WTC11 (cell line): ENCODE data around the gene NSUN3. TPM values are rescaled to one million over a fixed set of nuclear protein-coding genes. Genes with fewer than 3 reads are reported as not detected.

Experiments used
- ATAC-seq: fragments of 200-7000 bp; cut with Tn5 transposase; 2 replicates; pipeline ENCODE4 v1.10.0; 2021; ENCODE audit warnings: mild to moderate bottlenecking, moderate library complexity
- Bru-seq: library from RNA; stranded (reverse); fragments of 400-500 nt; gene quantifications from one replicate; lab custom pipeline; 2021; lab: Mats Ljungman, UMichigan
- CTCF ChIA-PET: fragments of 300-600 bp; sonication (Branson Sonifier 250); formaldehyde crosslinking; loops from one replicate; lab custom pipeline; 2021; ENCODE audit warnings: antibody characterized with exemption; lab: Charles Lee
- POLR2A ChIA-PET: fragments of 350-600 bp; sonication (Branson Sonifier 250); formaldehyde crosslinking; loops from one replicate; lab custom pipeline; 2021; ENCODE audit warnings: antibody characterized with exemption; lab: Charles Lee
- DNase-seq: peaks from one replicate; pipeline ENCODE4 v3.0.0; 2021; ENCODE audit warnings: low spot score
- H3K27ac Mint-ChIP-seq: 2 replicates; pipeline ENCODE4 v1.8.0; 2021; ENCODE audit warnings: mixed read lengths
- H3K27me3 Mint-ChIP-seq: 2 replicates; pipeline ENCODE4 v1.8.0; 2021; ENCODE audit warnings: low read depth, mild to moderate bottlenecking, moderate library complexity, mixed read lengths
- H3K36me3 Mint-ChIP-seq: 2 replicates; pipeline ENCODE4 v1.8.0; 2021; ENCODE audit warnings: mixed read lengths
- H3K4me1 Mint-ChIP-seq: 2 replicates; pipeline ENCODE4 v1.8.0; 2022; ENCODE audit warnings: mixed read lengths
- H3K4me3 Mint-ChIP-seq: 2 replicates; pipeline ENCODE4 v1.8.0; 2021; ENCODE audit warnings: mild to moderate bottlenecking, moderate library complexity, mixed read lengths
- H3K9me3 Mint-ChIP-seq: 2 replicates; pipeline ENCODE4 v1.8.0; 2021; ENCODE audit warnings: mixed read lengths
- CBFB ChIP-seq: sonication (generic); formaldehyde crosslinking; IDR thresholded peaks from 2 replicates; pipeline ENCODE4 v1.8.1; 2022; ENCODE audit warnings: mild to moderate bottlenecking, low read depth, missing genetic modification reagents
- E2F1 ChIP-seq: sonication (generic); formaldehyde crosslinking; IDR thresholded peaks from 2 replicates; pipeline ENCODE4 v1.8.0; 2022; ENCODE audit warnings: mild to moderate bottlenecking, missing genetic modification reagents
- E2F5 ChIP-seq: sonication (generic); formaldehyde crosslinking; IDR thresholded peaks from 2 replicates; pipeline ENCODE4 v1.8.1; 2022; ENCODE audit warnings: mild to moderate bottlenecking, moderate library complexity, missing genetic modification reagents
- ETV6 ChIP-seq: sonication (generic); formaldehyde crosslinking; IDR thresholded peaks from 2 replicates; pipeline ENCODE4 v1.8.1; 2022; ENCODE audit warnings: mild to moderate bottlenecking, missing genetic modification reagents
- FOXK1 ChIP-seq: sonication (generic); formaldehyde crosslinking; IDR thresholded peaks from 2 replicates; pipeline ENCODE4 v1.8.0; 2022; ENCODE audit warnings: mild to moderate bottlenecking, moderate library complexity, missing genetic modification reagents
- GABPB1 ChIP-seq: sonication (generic); formaldehyde crosslinking; IDR thresholded peaks from 2 replicates; pipeline ENCODE4 v1.8.1; 2023; ENCODE audit warnings: mild to moderate bottlenecking, missing genetic modification reagents
- IRF2 ChIP-seq: sonication (generic); formaldehyde crosslinking; IDR thresholded peaks from 2 replicates; pipeline ENCODE4 v1.8.0; 2022; ENCODE audit warnings: low read depth, missing genetic modification reagents, borderline replicate concordance
- JAZF1 ChIP-seq: fragments of 250-450 bp; sonication (Bioruptor Pico); IDR thresholded peaks from 2 replicates; pipeline ENCODE4 v1.9.0; 2021; ENCODE audit warnings: moderate library complexity, mild to moderate bottlenecking, inconsistent platforms
- KAT7 ChIP-seq: sonication (generic); formaldehyde crosslinking; IDR thresholded peaks from 2 replicates; pipeline ENCODE4 v1.8.1; 2023; ENCODE audit warnings: missing genetic modification reagents, mild to moderate bottlenecking, borderline replicate concordance
- NR2C2 ChIP-seq: sonication (generic); formaldehyde crosslinking; IDR thresholded peaks from 2 replicates; pipeline ENCODE4 v1.8.0; 2022; ENCODE audit warnings: mild to moderate bottlenecking, missing genetic modification reagents
- OVOL2 ChIP-seq: fragments of 250-450 bp; sonication (Bioruptor Pico); IDR thresholded peaks from 2 replicates; pipeline ENCODE4 v1.9.0; 2021; ENCODE audit warnings: mild to moderate bottlenecking, borderline replicate concordance
- SMAD3 ChIP-seq: sonication (generic); formaldehyde crosslinking; IDR thresholded peaks from 2 replicates; pipeline ENCODE4 v1.8.0; 2022; ENCODE audit warnings: missing genetic modification reagents, mild to moderate bottlenecking, borderline replicate concordance
- SP1 ChIP-seq: sonication (generic); formaldehyde crosslinking; conservative IDR thresholded peaks from 2 replicates; pipeline ENCODE4 v1.8.1; 2022; ENCODE audit warnings: missing genetic modification reagents
- TP53 ChIP-seq: sonication (generic); formaldehyde crosslinking; IDR thresholded peaks from 2 replicates; pipeline ENCODE4 v1.8.1; 2023; ENCODE audit warnings: mild to moderate bottlenecking, missing genetic modification reagents
- USF2 ChIP-seq: sonication (generic); formaldehyde crosslinking; IDR thresholded peaks from 2 replicates; pipeline ENCODE4 v1.8.1; 2023; ENCODE audit warnings: mild to moderate bottlenecking, missing genetic modification reagents, moderate library complexity
- ZNF121 ChIP-seq: sonication (generic); formaldehyde crosslinking; IDR thresholded peaks from 2 replicates; pipeline ENCODE4 v1.8.0; 2023; ENCODE audit warnings: missing genetic modification reagents
- ZNF281 ChIP-seq: sonication (generic); formaldehyde crosslinking; IDR thresholded peaks from 2 replicates; pipeline ENCODE4 v1.8.0; 2023; ENCODE audit warnings: mild to moderate bottlenecking, missing genetic modification reagents
- long read RNA-seq, 3 experiments: library from RNA in 1 of 3; library from capped mRNA in 1 of 3; library from polyadenylated mRNA in 1 of 3; unstranded in 2 of 3; stranded (forward) in 1 of 3; transcript quantifications; one replicate each; pipeline ENCODE4 v2.0.0, GENCODE V29; 2021
- total RNA-seq: library from RNA; stranded (reverse); gene quantifications from 3 replicates; pipeline ENCODE4 v1.2.3, GENCODE V29; 2021
- TF ChIP-seq, protein P1 (sequence below): sonication (generic); formaldehyde crosslinking; IDR thresholded peaks from 2 replicates; pipeline ENCODE4 v1.8.1; 2023; ENCODE audit warnings: mild to moderate bottlenecking, missing genetic modification reagents
- TF ChIP-seq, protein P2 (sequence below): sonication (generic); formaldehyde crosslinking; IDR thresholded peaks from 2 replicates; pipeline ENCODE4 v1.8.0; 2022; ENCODE audit warnings: mild to moderate bottlenecking, missing genetic modification reagents
- TF ChIP-seq, protein P3 (sequence below): sonication (generic); formaldehyde crosslinking; IDR thresholded peaks from 2 replicates; pipeline ENCODE4 v1.8.0; 2022; ENCODE audit warnings: mild to moderate bottlenecking, missing genetic modification reagents
- TF ChIP-seq, protein P4 (sequence below): fragments of 250-450 bp; sonication (Bioruptor Pico); IDR thresholded peaks from 2 replicates; pipeline ENCODE4 v1.9.0; 2021; ENCODE audit warnings: mild to moderate bottlenecking

Gene NSUN3
- total RNA-seq: 7.6 to 9.3 TPM (median 8.2 TPM) in 3 replicates
- percentile 71 among the genes with signal in this experiment for Bru-seq, nascent RNA
- long read RNA-seq, experiment 1, transcript NSUN3-201 (6 exons, 3,289 nt): major isoform, 14 of 21 reads
- long read RNA-seq, experiment 1, partial matches to known transcripts: 1 of 21 reads
- long read RNA-seq, experiment 1, other reads (novel, unspliced or antisense): 6 of 21 reads
- long read RNA-seq, experiment 2, partial matches to known transcripts: 0 of 2 reads
- long read RNA-seq, experiment 2, other reads (novel, unspliced or antisense): 2 of 2 reads
- long read RNA-seq, experiment 3, transcript NSUN3-201 (6 exons, 3,289 nt): major isoform, 9 of 11 reads
- long read RNA-seq, experiment 3, partial matches to known transcripts: 0 of 11 reads
- long read RNA-seq, experiment 3, other reads (novel, unspliced or antisense): 1 of 11 reads

GRCh38 chr3:94062513-94063404 lies at the start of gene NSUN3, which contains the start of gene DHFR2:
NSUN3 (plus strand) TSS chr3:94063061; CDS start chr3:94063127, 66 bp downstream.
DHFR2 (minus strand) TSS chr3:94062916; CDS start chr3:94061511, 1,405 bp downstream.
- CTCF ChIA-PET: interaction anchor here (0.9 to 1.8 kb wide), 4 partner anchors 25 to 89 kb away, joined by 3 to 6 read pairs (median 3); partner anchors contain the start of gene PROS1
- ATAC-seq (peak; percentile 96), DNase-seq (peak; percentile 88)
- Mint-ChIP-seq H3K27ac (peak within 1 kb of the TSS; percentile 99), H3K36me3 (peaks cover 2% of the 10 kb centered on the region; the same call in 1 of the 2 replicates), H3K27me3 (no peaks in the 10 kb centered on the region), H3K4me3 (peak within 1 kb of the TSS; percentile 97), H3K4me1 (peaks cover 11% of the 10 kb centered on the region), H3K9me3 (no peaks in the 10 kb centered on the region)
- TF ChIP-seq E2F5 (CRISPR knock-in tag) (no peak), JAZF1 (CRISPR knock-in tag) (no peak), ZNF121 (CRISPR knock-in tag) (peak; percentile 92), ETV6 (CRISPR knock-in tag) (0 out of 2 replicates have a peak, but pooled peaks have one; percentile 14), E2F1 (CRISPR knock-in tag) (no peak), USF2 (no peak), TP53 (CRISPR knock-in tag) (peak; percentile 58; the same call in 1 of the 2 replicates), IRF2 (CRISPR knock-in tag) (no peak), FOXK1 (CRISPR knock-in tag) (peak; percentile 52; the same call in 1 of the 2 replicates), SP1 (no peak), ZNF281 (CRISPR knock-in tag) (no peak), KAT7 (no peak), OVOL2 (CRISPR knock-in tag) (no peak), CBFB (CRISPR knock-in tag) (peak; percentile 71; the same call in 1 of the 2 replicates), NR2C2 (CRISPR knock-in tag) (no peak), GABPB1 (CRISPR knock-in tag) (peak; percentile 11; the same call in 1 of the 2 replicates), SMAD3 (CRISPR knock-in tag) (no peak)
- TF ChIP-seq, protein P1, sequence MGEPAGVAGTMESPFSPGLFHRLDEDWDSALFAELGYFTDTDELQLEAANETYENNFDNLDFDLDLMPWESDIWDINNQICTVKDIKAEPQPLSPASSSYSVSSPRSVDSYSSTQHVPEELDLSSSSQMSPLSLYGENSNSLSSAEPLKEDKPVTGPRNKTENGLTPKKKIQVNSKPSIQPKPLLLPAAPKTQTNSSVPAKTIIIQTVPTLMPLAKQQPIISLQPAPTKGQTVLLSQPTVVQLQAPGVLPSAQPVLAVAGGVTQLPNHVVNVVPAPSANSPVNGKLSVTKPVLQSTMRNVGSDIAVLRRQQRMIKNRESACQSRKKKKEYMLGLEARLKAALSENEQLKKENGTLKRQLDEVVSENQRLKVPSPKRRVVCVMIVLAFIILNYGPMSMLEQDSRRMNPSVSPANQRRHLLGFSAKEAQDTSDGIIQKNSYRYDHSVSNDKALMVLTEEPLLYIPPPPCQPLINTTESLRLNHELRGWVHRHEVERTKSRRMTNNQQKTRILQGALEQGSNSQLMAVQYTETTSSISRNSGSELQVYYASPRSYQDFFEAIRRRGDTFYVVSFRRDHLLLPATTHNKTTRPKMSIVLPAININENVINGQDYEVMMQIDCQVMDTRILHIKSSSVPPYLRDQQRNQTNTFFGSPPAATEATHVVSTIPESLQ: no peak
- TF ChIP-seq, protein P2, sequence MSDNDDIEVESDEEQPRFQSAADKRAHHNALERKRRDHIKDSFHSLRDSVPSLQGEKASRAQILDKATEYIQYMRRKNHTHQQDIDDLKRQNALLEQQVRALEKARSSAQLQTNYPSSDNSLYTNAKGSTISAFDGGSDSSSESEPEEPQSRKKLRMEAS (CRISPR knock-in tag): peak; percentile 62; the same call in 1 of the 2 replicates
- TF ChIP-seq, protein P3, sequence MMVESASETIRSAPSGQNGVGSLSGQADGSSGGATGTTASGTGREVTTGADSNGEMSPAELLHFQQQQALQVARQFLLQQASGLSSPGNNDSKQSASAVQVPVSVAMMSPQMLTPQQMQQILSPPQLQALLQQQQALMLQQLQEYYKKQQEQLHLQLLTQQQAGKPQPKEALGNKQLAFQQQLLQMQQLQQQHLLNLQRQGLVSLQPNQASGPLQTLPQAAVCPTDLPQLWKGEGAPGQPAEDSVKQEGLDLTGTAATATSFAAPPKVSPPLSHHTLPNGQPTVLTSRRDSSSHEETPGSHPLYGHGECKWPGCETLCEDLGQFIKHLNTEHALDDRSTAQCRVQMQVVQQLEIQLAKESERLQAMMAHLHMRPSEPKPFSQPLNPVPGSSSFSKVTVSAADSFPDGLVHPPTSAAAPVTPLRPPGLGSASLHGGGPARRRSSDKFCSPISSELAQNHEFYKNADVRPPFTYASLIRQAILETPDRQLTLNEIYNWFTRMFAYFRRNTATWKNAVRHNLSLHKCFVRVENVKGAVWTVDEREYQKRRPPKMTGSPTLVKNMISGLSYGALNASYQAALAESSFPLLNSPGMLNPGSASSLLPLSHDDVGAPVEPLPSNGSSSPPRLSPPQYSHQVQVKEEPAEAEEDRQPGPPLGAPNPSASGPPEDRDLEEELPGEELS (CRISPR knock-in tag): 0 out of 2 replicates have a peak, but pooled peaks have one; percentile 18
- TF ChIP-seq, protein P4, sequence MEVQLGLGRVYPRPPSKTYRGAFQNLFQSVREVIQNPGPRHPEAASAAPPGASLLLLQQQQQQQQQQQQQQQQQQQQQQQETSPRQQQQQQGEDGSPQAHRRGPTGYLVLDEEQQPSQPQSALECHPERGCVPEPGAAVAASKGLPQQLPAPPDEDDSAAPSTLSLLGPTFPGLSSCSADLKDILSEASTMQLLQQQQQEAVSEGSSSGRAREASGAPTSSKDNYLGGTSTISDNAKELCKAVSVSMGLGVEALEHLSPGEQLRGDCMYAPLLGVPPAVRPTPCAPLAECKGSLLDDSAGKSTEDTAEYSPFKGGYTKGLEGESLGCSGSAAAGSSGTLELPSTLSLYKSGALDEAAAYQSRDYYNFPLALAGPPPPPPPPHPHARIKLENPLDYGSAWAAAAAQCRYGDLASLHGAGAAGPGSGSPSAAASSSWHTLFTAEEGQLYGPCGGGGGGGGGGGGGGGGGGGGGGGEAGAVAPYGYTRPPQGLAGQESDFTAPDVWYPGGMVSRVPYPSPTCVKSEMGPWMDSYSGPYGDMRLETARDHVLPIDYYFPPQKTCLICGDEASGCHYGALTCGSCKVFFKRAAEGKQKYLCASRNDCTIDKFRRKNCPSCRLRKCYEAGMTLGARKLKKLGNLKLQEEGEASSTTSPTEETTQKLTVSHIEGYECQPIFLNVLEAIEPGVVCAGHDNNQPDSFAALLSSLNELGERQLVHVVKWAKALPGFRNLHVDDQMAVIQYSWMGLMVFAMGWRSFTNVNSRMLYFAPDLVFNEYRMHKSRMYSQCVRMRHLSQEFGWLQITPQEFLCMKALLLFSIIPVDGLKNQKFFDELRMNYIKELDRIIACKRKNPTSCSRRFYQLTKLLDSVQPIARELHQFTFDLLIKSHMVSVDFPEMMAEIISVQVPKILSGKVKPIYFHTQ (CRISPR knock-in tag): no peak
- POLR2A ChIA-PET: interaction anchor here (0.6 to 1.2 kb wide), 2 partner anchors 32 to 83 kb away, joined by 3 read pairs; partner anchors contain the start of gene ARL13B
